HCT116 (cell line): ENCODE measurements around the gene CCNJL. TPM values are rescaled to one million over a fixed set of nuclear protein-coding genes. Genes with fewer than 3 reads are reported as not detected.

ENCODE experiments used
- ATAC-seq: fragments of 200-7000 bp; cut with Tn5 transposase; 2 replicates; pipeline ENCODE4 v1.9.1; 2020; ENCODE audit warnings: mild to moderate bottlenecking, moderate library complexity
- BruUV-seq: library from RNA; stranded (reverse); fragments of 400-500 nt; replicated peaks from 2 replicates; lab custom pipeline; 2021; lab: Mats Ljungman, UMichigan
- CTCF ChIA-PET: fragments of 300-600 bp; sonication (Branson Sonifier 250); formaldehyde crosslinking; loops from one replicate; lab custom pipeline; 2021; ENCODE audit warnings: antibody characterized with exemption; lab: Charles Lee
- POLR2A ChIA-PET: fragments of 300-600, 350-600 bp; sonication (Branson Sonifier 250); formaldehyde crosslinking; loops from one replicate; lab custom pipeline; 2021; ENCODE audit warnings: antibody characterized with exemption; lab: Charles Lee
- RAD21 ChIA-PET, 2 experiments: fragments of 300-600 bp; sonication (Branson Sonifier 250); formaldehyde crosslinking; loops; one replicate each; lab custom pipeline; 2023; ENCODE audit warnings: low total read pairs in 2 of 2; ENCODE audit not compliant: uncharacterized antibody in 2 of 2, unreplicated experiment in 2 of 2, low non-redundant PET in 1 of 2; lab: Charles Lee
- DNase-seq: peaks from one replicate; pipeline ENCODE4 v3.0.0-alpha.2; 2010; ENCODE audit warnings: low read depth, low spot score
- H2AFZ ChIP-seq: fragments of 200-600 bp; shearing (Covaris generic), sonication (generic); 2 replicates; pipeline ENCODE4 v1.6.1; 2017; ENCODE audit warnings: low read depth, mixed run types, mixed read lengths, antibody characterized with exemption, low read length; ENCODE audit not compliant: poor library complexity, severe bottlenecking
- H3K27ac ChIP-seq: 2 replicates; pipeline ENCODE4 v1.5.1; 2012; ENCODE audit warnings: low read depth, low read length
- H3K27me3 ChIP-seq: fragments of 200-600 bp; sonication (generic); 2 replicates; pipeline ENCODE4 v1.6.1; 2016; ENCODE audit warnings: mixed run types, low read length, mixed read lengths; ENCODE audit not compliant: insufficient read depth
- H3K36me3 ChIP-seq, 2 experiments: fragments of 200-500 bp in 1 of 2; fragments of 200-600 bp in 1 of 2; sonication (Bioruptor generic) in 1 of 2; sonication (generic) in 1 of 2; 2 replicates each; pipeline versions ENCODE4 v1.5.1 to v1.6.1; 2014 to 2016; ENCODE audit warnings: low read length in 2 of 2, inconsistent platforms in 1 of 2, mixed read lengths in 1 of 2, mixed run types in 1 of 2; ENCODE audit not compliant: insufficient read depth in 2 of 2, control insufficient read depth in 1 of 2
- H3K4me1 ChIP-seq, 2 experiments: fragments of 200-600 bp in 1 of 2; sonication (generic) in 1 of 2; 2 replicates each; pipeline versions ENCODE4 v1.5.1 to v1.6.1; 2012 to 2017; ENCODE audit warnings: low read length in 2 of 2, inconsistent platforms in 1 of 2, mild to moderate bottlenecking in 1 of 2, mixed read lengths in 1 of 2, mixed run types in 1 of 2, moderate library complexity in 1 of 2; ENCODE audit not compliant: insufficient read depth in 2 of 2, control insufficient read depth in 1 of 2
- H3K4me2 ChIP-seq: fragments of 200-600 bp; sonication (generic); 2 replicates; pipeline ENCODE4 v1.6.1; 2017; ENCODE audit warnings: mixed run types, low read length, mixed read lengths
- H3K4me3 ChIP-seq, 2 experiments: fragments of 200-600 bp in 1 of 2; sonication (generic) in 1 of 2; replicated peaks in 1 of 2; 2 replicates each; pipeline ENCODE4 v1.5.1; 2011 to 2016; ENCODE audit warnings: low read length in 2 of 2, control low read depth in 1 of 2, low read depth in 1 of 2, mild to moderate bottlenecking in 1 of 2, mixed read lengths in 1 of 2, mixed run types in 1 of 2
- H3K79me2 ChIP-seq: fragments of 200-600 bp; sonication (generic); 2 replicates; pipeline ENCODE4 v1.6.1; 2017; ENCODE audit warnings: mild to moderate bottlenecking, mixed run types, low read length, moderate library complexity, mixed read lengths; ENCODE audit not compliant: insufficient read depth
- H3K9ac ChIP-seq: fragments of 200-600 bp; sonication (generic); 2 replicates; pipeline ENCODE4 v1.6.1; 2016; ENCODE audit warnings: low read length, mixed read lengths
- H3K9me2 ChIP-seq: fragments of 200-600 bp; sonication (generic), shearing (Covaris generic); 2 replicates; pipeline ENCODE4 v1.6.1; 2017; ENCODE audit warnings: mixed run types, mild to moderate bottlenecking, moderate library complexity; ENCODE audit not compliant: insufficient read depth
- H3K9me3 ChIP-seq, 2 experiments: fragments of 200-500 bp in 1 of 2; fragments of 200-600 bp in 1 of 2; sonication (Bioruptor generic) in 1 of 2; sonication (generic) in 1 of 2; 2 replicates each; pipeline ENCODE4 v1.6.1; 2014 to 2017; ENCODE audit warnings: low read length in 2 of 2, mixed read lengths in 2 of 2, inconsistent platforms in 1 of 2, low read depth in 1 of 2, mild to moderate bottlenecking in 1 of 2, mixed run types in 1 of 2, moderate library complexity in 1 of 2; ENCODE audit not compliant: control insufficient read depth in 1 of 2, insufficient read depth in 1 of 2
- H4K20me1 ChIP-seq: fragments of 200-600 bp; sonication (generic), shearing (Covaris generic); 2 replicates; pipeline ENCODE4 v1.6.1; 2017; ENCODE audit warnings: mixed run types, mild to moderate bottlenecking, moderate library complexity; ENCODE audit not compliant: insufficient read depth
- CTCF ChIP-seq, 3 experiments: fragments of 200-600 bp in 1 of 3; sonication (generic) in 1 of 3; IDR thresholded peaks in 2 of 3; conservative IDR thresholded peaks in 1 of 3; 2 replicates each; pipeline ENCODE4 v1.5.1; 2012 to 2017; ENCODE audit warnings: low read depth in 2 of 3, low read length in 2 of 3, antibody characterized with exemption in 1 of 3, borderline replicate concordance in 1 of 3, control low read depth in 1 of 3, mild to moderate bottlenecking in 1 of 3, mixed read lengths in 1 of 3, mixed run types in 1 of 3, moderate library complexity in 1 of 3; ENCODE audit not compliant: insufficient read depth in 1 of 3
- ELF1 ChIP-seq: IDR thresholded peaks from 2 replicates; pipeline ENCODE4 v1.6.1; 2012; ENCODE audit warnings: low read depth, borderline replicate concordance
- EZH2phosphoT487 ChIP-seq: fragments of 200-600 bp; IDR thresholded peaks from 2 replicates; pipeline ENCODE4 v1.6.1; 2018; ENCODE audit warnings: antibody characterized with exemption, borderline replicate concordance
- MAX ChIP-seq: IDR thresholded peaks from 2 replicates; pipeline ENCODE4 v1.6.1; 2012
- SP1 ChIP-seq: IDR thresholded peaks from 2 replicates; pipeline ENCODE4 v1.6.1; 2012; ENCODE audit warnings: low read depth
- SRF ChIP-seq: IDR thresholded peaks from 2 replicates; pipeline ENCODE4 v1.6.1; 2012; ENCODE audit warnings: low read depth
- TCF7L2 ChIP-seq: IDR thresholded peaks from 2 replicates; pipeline ENCODE4 v1.7.0; 2011; ENCODE audit warnings: borderline replicate concordance, inconsistent platforms; ENCODE audit not compliant: insufficient read depth, insufficient read length; ENCODE audit errors: extremely low read depth
- YY1 ChIP-seq: IDR thresholded peaks from 2 replicates; pipeline ENCODE4 v1.6.1; 2011; ENCODE audit warnings: low read length, low read depth, moderate library complexity, mild to moderate bottlenecking; ENCODE audit not compliant: insufficient replicate concordance; ENCODE audit errors: extremely low read depth
- intact Hi-C: fragments of 100-400 bp; cut with micrococcal nuclease; formaldehyde crosslinking; loops from 2 replicates; pipeline ENCODE4 v1.10.0; 2022
- total RNA-seq: library from RNA; stranded (reverse); gene quantifications from one replicate; pipeline ENCODE4 v1.2.1, GENCODE V29; 2021; ENCODE audit not compliant: unreplicated experiment

CCNJL gene
- total RNA-seq, 1 experiment from 2014 or later: 2.9 TPM

GRCh38 chr5:160281275-160281674 is 31.1 kb downstream of the CCNJL start:
- Histone ChIP-seq H3K4me3 (no peak overlapping the region), H3K27me3 (no peaks in the 10 kb centered on the region), H3K9me2 (no peaks in the 10 kb centered on the region), H2AFZ (no peak overlapping the region), H3K79me2 (no peaks in the 10 kb centered on the region), H3K9ac (no peak overlapping the region), H3K27ac (no peak overlapping the region), H3K4me2 (no peak overlapping the region), H3K4me1 (no peaks in the 10 kb centered on the region), H3K9me3 (no peaks in the 10 kb centered on the region), H3K36me3 (no peaks in the 10 kb centered on the region), H4K20me1 (no peaks in the 10 kb centered on the region)
- ChIA-PET CTCF (no interaction called here), RAD21 (no interaction called here), POLR2A (no interaction called here)
- TF ChIP-seq CTCF (IDR thresholded peaks at IDR 0.05 in 2 of 3, conservative IDR thresholded peaks at IDR 0.05 in 1 of 3; ENCODE audit: borderline replicate concordance in 1 of 3, insufficient read depth in 1 of 3, low read depth in 2 of 3, low read length in 2 of 3) (no peak), SP1 (no peak), SRF (no peak), ELF1 (no peak), MAX (no peak), TCF7L2 (no peak), EZH2phosphoT487 (no peak), YY1 (no peak)
- BruUV-seq: no TSS peak
- intact Hi-C loops: no loop called here
- DNase-seq (no peak), ATAC-seq (no peak)
